Measurements from ENCODE around the gene MAP3K13. TPM values are rescaled to one million over a fixed set of nuclear protein-coding genes. Genes with fewer than 3 reads are reported as not detected.

Gene MAP3K13
- total and polyA plus RNA-seq, 2 of the 13 experiments (the other 11 are each of a cell fraction or from before 2014, with no cell fraction given), result 24.2 to 26.5 TPM

GRCh38 chr3:185498503-185499396, 135.8 kb downstream of the MAP3K13 start, which contains the start of gene TMEM41A (continued):
- TF ChIP-seq CHD2 (IDR thresholded peaks at IDR 0.05; ENCODE audit: low read depth, low read length) (peak; percentile 46; the same call in 1 of the 2 replicates), ZNF296 (CRISPR knock-in tag; conservative IDR thresholded peaks at IDR 0.05) (no peak), PHF20 (CRISPR knock-in tag; IDR thresholded peaks at IDR 0.05) (peak; percentile 93), ZNF101 (CRISPR knock-in tag; IDR thresholded peaks at IDR 0.05; ENCODE audit: borderline replicate concordance, low read depth) (no peak), GMEB2 (CRISPR knock-in tag; IDR thresholded peaks at IDR 0.05; ENCODE audit: low read depth) (peak; percentile 94), CEBPG (CRISPR knock-in tag; IDR thresholded peaks at IDR 0.05) (0 out of 2 replicates have a peak, but pooled peaks have one; percentile 28), DMAP1 (CRISPR knock-in tag; IDR thresholded peaks at IDR 0.05) (peak; percentile 95), GABPA (IDR thresholded peaks at IDR 0.05; ENCODE audit: low read depth, low read length) (peak; percentile 79), GABPA (CRISPR knock-in tag; IDR thresholded peaks at IDR 0.05; ENCODE audit: low read depth) (peak; percentile 82), MXD4 (CRISPR knock-in tag; IDR thresholded peaks at IDR 0.05) (peak; percentile 72), ZNF446 (CRISPR knock-in tag; IDR thresholded peaks at IDR 0.05) (peak; percentile 80; the same call in 1 of the 2 replicates), ZSCAN29 (CRISPR knock-in tag; conservative IDR thresholded peaks at IDR 0.05) (peak; percentile 98), ZNF282 (IDR thresholded peaks at IDR 0.05; ENCODE audit: partially characterized antibody) (no peak), MBD4 (IDR thresholded peaks at IDR 0.05; ENCODE audit: borderline replicate concordance, low read length) (no peak), ATRX (CRISPR knock-in tag; IDR thresholded peaks at IDR 0.05; ENCODE audit: borderline replicate concordance) (no peak), CENPX (CRISPR knock-in tag; IDR thresholded peaks at IDR 0.05) (no peak), RFXAP (CRISPR knock-in tag; IDR thresholded peaks at IDR 0.05; ENCODE audit: borderline replicate concordance) (peak; percentile 96), ZNF713 (CRISPR knock-in tag; IDR thresholded peaks at IDR 0.05) (peak; percentile 84; the same call in 1 of the 2 replicates), ZNF709 (CRISPR knock-in tag; IDR thresholded peaks at IDR 0.05) (peak; percentile 66; the same call in 1 of the 2 replicates), MEIS2 (CRISPR knock-in tag; IDR thresholded peaks at IDR 0.05) (peak; percentile 81), GZF1 (CRISPR knock-in tag; IDR thresholded peaks at IDR 0.05) (peak; percentile 59; the same call in 1 of the 2 replicates), ZNF644 (CRISPR knock-in tag; IDR thresholded peaks at IDR 0.05; ENCODE audit: low read depth) (no peak), ZNF326 (CRISPR knock-in tag; IDR thresholded peaks at IDR 0.05; ENCODE audit: borderline replicate concordance) (no peak), SRF (IDR thresholded peaks at IDR 0.05; ENCODE audit: low read depth, low read length) (peak; percentile 53; the same call in 1 of the 2 replicates), ISL2 (CRISPR knock-in tag; IDR thresholded peaks at IDR 0.05) (peak; percentile 79; the same call in 1 of the 2 replicates), FOXP1 (IDR thresholded peaks at IDR 0.05) (no peak), FOXP1 (CRISPR knock-in tag; IDR thresholded peaks at IDR 0.05) (peak; percentile 39; the same call in 1 of the 2 replicates), ATF5 (CRISPR knock-in tag; IDR thresholded peaks at IDR 0.05; ENCODE audit: low read depth) (0 out of 2 replicates have a peak, but pooled peaks have one; percentile 19), GPN1 (CRISPR knock-in tag; IDR thresholded peaks at IDR 0.05; ENCODE audit: borderline replicate concordance) (peak; percentile 17; the same call in 1 of the 2 replicates), ZNF891 (CRISPR knock-in tag; IDR thresholded peaks at IDR 0.05) (peak; percentile 68; the same call in 1 of the 2 replicates), YEATS4 (CRISPR knock-in tag; IDR thresholded peaks at IDR 0.05; ENCODE audit: borderline replicate concordance) (peak; percentile 93)

Measured in HepG2 (cell line).